Glutamatergic neuron (in vitro differentiated cells): ENCODE results near the gene SLC6A3. TPM values are rescaled to one million over a fixed set of nuclear protein-coding genes. Genes with fewer than 3 reads are reported as not detected.

Experiments used
- DNase-seq: peaks from one replicate; pipeline ENCODE4 v3.0.0; 2022
- H3K27ac Mint-ChIP-seq: one replicate; pipeline ENCODE4 v1.8.0; 2020; ENCODE audit warnings: mild to moderate bottlenecking, mixed read lengths, inconsistent platforms; ENCODE audit not compliant: unreplicated experiment
- H3K27me3 Mint-ChIP-seq: one replicate; pipeline ENCODE4 v1.8.0; 2020; ENCODE audit warnings: mild to moderate bottlenecking, moderate library complexity, mixed read lengths, inconsistent platforms; ENCODE audit not compliant: unreplicated experiment
- H3K36me3 Mint-ChIP-seq: one replicate; pipeline ENCODE4 v1.8.0; 2020; ENCODE audit warnings: mild to moderate bottlenecking, mixed read lengths, inconsistent platforms; ENCODE audit not compliant: unreplicated experiment
- H3K4me1 Mint-ChIP-seq: one replicate; pipeline ENCODE4 v1.8.0; 2020; ENCODE audit warnings: mild to moderate bottlenecking, low read depth, mixed read lengths, inconsistent platforms; ENCODE audit not compliant: unreplicated experiment
- H3K4me3 Mint-ChIP-seq: one replicate; pipeline ENCODE4 v1.8.0; 2020; ENCODE audit warnings: mild to moderate bottlenecking, mixed read lengths, inconsistent platforms; ENCODE audit not compliant: unreplicated experiment
- H3K9me3 Mint-ChIP-seq: one replicate; pipeline ENCODE4 v1.8.0; 2020; ENCODE audit warnings: mild to moderate bottlenecking, moderate library complexity, mixed read lengths, inconsistent platforms; ENCODE audit not compliant: unreplicated experiment
- total RNA-seq: library from RNA; stranded (reverse); fragmentation: NEBNext Ultra II Directional; extraction: Animal tissue kit (Norgen Biotek cat#: 25700); gene quantifications from one replicate; pipeline ENCODE4 v1.2.1, GENCODE V29; 2021; ENCODE audit not compliant: unreplicated experiment
- TF ChIP-seq, protein P1 (sequence below): fragments of 200-600 bp; sonication (generic); IDR thresholded peaks from one replicate; pipeline ENCODE4 v1.5.0; 2021; ENCODE audit not compliant: partially characterized antibody, unreplicated experiment

SLC6A3 gene
- total RNA-seq, 1 donor from 2014 or later: 22.4 TPM

GRCh38 chr5:1421521-1422341 is 23.5 kb downstream of the SLC6A3 start:
- no peak overlapping the region for H3K27ac Mint-ChIP-seq
- H3K4me1 Mint-ChIP-seq: peaks cover 1% of the 10 kb centered on the region
- no peak overlapping the region for H3K4me3 Mint-ChIP-seq
- H3K36me3 Mint-ChIP-seq: peaks cover 37% of the 10 kb centered on the region
- peaks cover 8% of the 10 kb centered on the region for H3K27me3 Mint-ChIP-seq
- no peak for DNase-seq
- H3K9me3 Mint-ChIP-seq: peaks cover 14% of the 10 kb centered on the region
- TF ChIP-seq, protein P1, sequence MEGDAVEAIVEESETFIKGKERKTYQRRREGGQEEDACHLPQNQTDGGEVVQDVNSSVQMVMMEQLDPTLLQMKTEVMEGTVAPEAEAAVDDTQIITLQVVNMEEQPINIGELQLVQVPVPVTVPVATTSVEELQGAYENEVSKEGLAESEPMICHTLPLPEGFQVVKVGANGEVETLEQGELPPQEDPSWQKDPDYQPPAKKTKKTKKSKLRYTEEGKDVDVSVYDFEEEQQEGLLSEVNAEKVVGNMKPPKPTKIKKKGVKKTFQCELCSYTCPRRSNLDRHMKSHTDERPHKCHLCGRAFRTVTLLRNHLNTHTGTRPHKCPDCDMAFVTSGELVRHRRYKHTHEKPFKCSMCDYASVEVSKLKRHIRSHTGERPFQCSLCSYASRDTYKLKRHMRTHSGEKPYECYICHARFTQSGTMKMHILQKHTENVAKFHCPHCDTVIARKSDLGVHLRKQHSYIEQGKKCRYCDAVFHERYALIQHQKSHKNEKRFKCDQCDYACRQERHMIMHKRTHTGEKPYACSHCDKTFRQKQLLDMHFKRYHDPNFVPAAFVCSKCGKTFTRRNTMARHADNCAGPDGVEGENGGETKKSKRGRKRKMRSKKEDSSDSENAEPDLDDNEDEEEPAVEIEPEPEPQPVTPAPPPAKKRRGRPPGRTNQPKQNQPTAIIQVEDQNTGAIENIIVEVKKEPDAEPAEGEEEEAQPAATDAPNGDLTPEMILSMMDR: no peak

DNA sequence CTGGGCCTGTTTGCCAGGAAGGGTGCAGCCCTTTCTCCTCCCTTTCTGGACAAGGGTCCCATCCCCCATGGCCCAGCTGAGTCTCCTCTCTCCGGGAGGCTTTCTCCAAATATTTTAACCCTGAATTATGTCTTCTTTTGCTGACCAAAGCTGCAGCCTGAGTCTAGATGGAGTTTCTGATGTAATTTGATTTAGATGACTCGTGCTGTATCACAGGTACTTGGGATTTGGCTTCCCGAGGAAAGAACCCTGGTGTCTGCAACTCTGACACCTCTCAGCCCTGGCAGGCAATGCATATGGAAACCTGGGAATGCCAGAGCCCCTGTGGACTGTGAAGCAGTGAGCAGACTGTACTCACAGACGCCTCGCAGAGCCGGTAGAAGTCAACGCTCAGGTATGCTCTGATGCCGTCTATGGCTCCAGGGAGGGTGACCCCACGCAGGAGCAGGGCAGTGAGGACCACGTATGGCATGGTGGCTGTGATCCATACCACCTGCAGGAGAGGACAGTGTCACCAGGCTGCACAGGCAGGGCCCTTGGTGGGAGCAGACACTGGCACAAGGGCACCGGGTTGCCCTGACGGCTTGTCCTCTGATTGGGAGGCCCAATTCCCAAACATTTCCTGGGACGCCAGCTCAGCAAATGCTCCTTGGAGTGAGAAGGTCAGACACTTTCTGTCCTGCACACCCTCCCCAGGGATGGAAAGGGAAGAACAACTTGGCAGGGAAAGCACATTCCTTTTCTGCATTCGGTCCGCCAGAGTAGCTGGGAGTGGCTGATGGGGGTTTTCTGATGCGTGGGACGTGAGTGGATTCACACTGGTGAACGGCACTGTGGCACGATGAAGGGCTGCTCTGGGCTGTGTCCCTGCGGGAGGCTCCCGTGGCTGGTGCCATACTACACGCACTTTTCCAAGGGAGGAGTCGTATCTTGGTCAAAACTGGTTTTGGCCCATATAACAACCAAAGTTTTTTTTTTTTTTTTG is 24.7 kb downstream of the SLC6A3 start:
- Mint-ChIP-seq H3K27ac (no peak overlapping the region), H3K36me3 (peaks cover 30% of the 10 kb centered on the region), H3K27me3 (peaks cover 8% of the 10 kb centered on the region), H3K4me1 (peaks cover 1% of the 10 kb centered on the region), H3K4me3 (no peak overlapping the region), H3K9me3 (peaks cover 19% of the 10 kb centered on the region)
- TF ChIP-seq, protein P1: no peak
- DNase-seq: no peak

DNA sequence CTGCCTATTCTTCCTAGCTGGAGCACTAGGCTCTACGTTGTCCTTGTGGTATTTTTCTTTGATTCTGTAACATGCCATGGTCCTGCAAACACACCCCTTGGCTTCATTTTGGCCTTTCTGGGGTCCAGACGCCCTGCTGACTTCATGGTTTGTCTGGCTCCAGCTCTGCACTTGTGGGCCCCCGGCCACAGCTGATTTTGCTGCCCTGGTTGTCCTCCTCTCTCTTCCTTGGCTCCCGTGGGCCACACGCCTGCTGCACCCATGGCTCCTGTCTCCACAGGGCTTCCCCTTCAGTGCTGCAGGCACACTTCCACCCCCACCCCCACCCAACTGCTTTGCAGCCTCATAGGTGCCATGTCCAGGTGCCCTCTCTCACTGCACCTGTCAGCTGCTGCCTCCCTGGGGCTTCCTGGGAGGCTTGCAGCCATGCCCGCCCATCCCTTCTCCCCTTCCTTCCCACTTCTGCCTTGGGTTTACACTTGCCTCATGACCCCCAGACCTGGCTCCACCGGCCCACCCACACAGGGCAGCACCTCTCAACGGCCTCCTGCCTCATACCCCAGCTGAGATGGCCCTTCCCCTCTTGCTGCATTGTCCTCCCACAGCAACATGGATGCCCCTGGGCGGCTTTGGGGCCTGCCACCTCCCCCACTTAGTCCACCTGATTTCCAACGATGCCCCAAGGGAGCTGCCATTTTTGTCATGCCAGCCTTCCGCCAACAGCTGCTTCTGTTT is 25.6 kb downstream of the SLC6A3 start:
- peaks cover 24% of the 10 kb centered on the region for H3K36me3 Mint-ChIP-seq
- no peak for DNase-seq
- no peak overlapping the region for H3K27ac Mint-ChIP-seq
- peaks cover 1% of the 10 kb centered on the region for H3K4me1 Mint-ChIP-seq
- TF ChIP-seq, protein P1: no peak
- no peak overlapping the region for H3K4me3 Mint-ChIP-seq
- peaks cover 19% of the 10 kb centered on the region for H3K9me3 Mint-ChIP-seq
- H3K27me3 Mint-ChIP-seq: peaks cover 8% of the 10 kb centered on the region

DNA sequence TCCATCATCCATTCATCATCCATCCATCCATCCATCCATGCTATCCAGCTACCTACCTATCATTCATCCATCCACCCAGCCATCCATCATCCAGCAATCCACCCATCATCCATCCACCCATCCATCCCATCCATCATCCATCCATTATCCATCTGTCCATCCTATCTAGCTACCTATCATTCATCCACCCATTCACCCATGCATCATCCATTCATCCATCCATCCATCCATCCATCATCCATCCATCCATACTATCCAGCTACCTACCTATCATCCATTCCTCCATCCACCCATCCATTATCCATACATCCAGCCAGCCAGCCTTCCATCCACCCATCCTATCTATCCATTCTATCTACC is 26.3 kb downstream of the SLC6A3 start:
- Mint-ChIP-seq H3K4me1 (peaks cover 3% of the 10 kb centered on the region), H3K9me3 (peaks cover 22% of the 10 kb centered on the region), H3K27me3 (peaks cover 8% of the 10 kb centered on the region), H3K4me3 (no peak overlapping the region), H3K27ac (no peak overlapping the region), H3K36me3 (peaks cover 24% of the 10 kb centered on the region)
- TF ChIP-seq, protein P1: no peak
- no peak for DNase-seq
